ENCODE data around the gene IL6ST.
A peak's percentile ranks its signal among the peaks of the same experiment; 100 is the strongest.
"Not testable (repeated sequence)": the region's sequence is repeated elsewhere in the genome, so short reads cannot be mapped to it uniquely, and the experiment has no call there.

The IL6ST gene

DNA sequence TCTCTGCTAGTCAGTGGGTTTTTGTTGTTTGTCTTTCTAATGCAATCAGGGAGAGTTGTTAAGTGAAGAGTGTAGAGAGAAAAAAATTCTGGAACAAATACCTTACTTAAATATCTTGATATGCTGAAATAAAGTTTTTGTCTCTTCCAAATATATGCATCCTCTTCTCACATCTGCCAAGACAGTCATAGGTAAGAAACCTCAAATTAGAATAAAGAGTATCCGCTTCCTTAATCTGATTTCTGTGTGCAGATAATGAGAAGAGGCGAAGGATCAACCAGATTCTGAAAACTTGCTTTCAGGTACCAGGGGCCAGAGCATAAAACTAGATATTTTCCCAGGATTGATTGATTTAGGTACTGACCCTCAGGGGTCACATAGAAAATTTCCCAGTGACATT, 11.3 kb upstream of the IL6ST start:
- no peak for FAIRE-seq

DNA sequence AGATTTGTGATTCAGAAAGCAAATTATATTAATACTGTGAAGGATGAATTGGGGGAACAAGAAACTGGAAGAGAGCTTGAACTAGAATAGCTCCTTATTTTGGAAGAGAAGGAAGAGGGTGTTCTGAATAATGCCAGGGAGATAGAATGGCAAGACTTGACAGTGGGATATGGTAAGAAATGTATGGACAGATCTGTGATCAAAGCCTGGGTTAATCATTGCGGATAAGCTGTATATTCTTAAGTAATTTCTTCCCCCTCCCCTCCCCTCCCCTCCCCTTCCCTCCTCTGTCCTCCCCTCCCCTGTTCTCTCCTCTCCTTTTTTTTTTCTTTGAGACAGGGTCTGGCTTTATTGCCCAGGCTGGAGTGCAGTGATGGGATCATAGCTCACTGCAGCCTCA, 10.1 kb upstream of the IL6ST start:
- DNase-seq (ENCODE audit: insufficient read length, low spot score) (no peak), FAIRE-seq (no peak)

More for the DNA sequence above, 11.3 kb upstream of the IL6ST start:
- DNase-seq (ENCODE audit: insufficient read length, low spot score), result no peak

GRCh38 chr5:56003679-56004078, 8.9 kb upstream of the IL6ST start:
- no peak for FAIRE-seq
- no peak for DNase-seq (ENCODE audit: insufficient read length, low spot score)

GRCh38 chr5:56003179-56003578, 8.4 kb upstream of the IL6ST start:
- FAIRE-seq, result no peak
- no peak for DNase-seq (ENCODE audit: insufficient read length, low spot score)

GRCh38 chr5:56002303-56002702, 7.5 kb upstream of the IL6ST start:
- DNase-seq (ENCODE audit: insufficient read length, low spot score) (no peak), FAIRE-seq (no peak)

- not testable (repeated sequence) for DNase-seq (ENCODE audit: insufficient read length, low spot score); FAIRE-seq
These were observed 5.5 kb upstream of the IL6ST start for GRCh38 chr5:56000221-56000620.

- FAIRE-seq (no peak), DNase-seq (ENCODE audit: insufficient read length, low spot score) (no peak)
These were observed 4.2 kb upstream of the IL6ST start for GRCh38 chr5:55998966-55999365.

GRCh38 chr5:55997742-55998351, 3.1 kb upstream of the IL6ST start:
- FAIRE-seq, result no peak
- DNase-seq (ENCODE audit: insufficient read length, low spot score), result no peak

DNA sequence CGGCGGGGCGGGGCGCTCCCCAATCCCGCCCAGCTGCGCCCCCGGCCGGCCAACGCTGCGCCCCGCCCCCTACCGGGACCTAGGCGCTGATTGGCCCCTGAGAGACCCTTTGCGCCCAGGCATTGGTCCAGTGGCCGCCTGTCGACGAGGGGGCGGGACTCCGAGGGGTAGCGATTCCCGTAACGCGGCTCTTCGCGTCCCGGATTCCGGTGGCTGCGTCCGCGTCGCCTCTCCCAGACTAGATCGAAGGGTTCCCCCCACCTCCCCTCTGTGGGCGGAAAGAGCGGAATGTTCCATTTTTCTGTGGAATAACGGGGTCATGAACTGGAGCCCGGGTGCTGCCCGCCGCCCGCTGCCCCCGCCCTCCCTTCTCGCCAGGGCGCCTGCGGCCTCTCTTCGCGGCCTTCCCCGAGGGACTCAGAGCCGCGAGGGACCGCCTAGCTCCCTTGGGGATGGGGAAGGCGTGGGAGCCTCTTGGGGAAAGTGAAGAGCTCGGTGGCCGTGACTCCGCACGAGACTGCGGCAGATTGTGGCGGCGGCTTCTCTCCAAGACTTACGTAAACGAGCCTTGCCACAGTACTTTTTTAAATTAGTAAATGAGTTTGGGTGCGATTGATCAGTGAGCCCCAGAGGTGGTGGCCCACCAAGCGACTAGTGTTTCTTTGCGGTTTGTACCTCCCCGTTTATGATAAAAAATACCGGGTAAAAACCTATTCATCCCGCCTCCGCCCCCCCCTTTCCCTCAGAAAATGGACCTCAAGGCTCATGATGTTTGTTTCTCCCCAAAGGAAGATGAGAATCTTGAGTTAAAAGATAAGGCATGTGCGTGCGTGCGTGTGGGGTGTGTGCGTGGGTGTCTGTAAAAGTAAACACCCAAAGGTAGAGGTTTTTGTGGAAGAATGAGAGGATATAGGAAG, 493 bp upstream of the IL6ST start:
- DNase-seq (ENCODE audit: insufficient read length, low spot score), result peak; percentile 94
- FAIRE-seq, result peak; percentile 48

GRCh38 chr5:55993731-55994494, 850 bp downstream of the IL6ST start:
- FAIRE-seq (no peak), DNase-seq (ENCODE audit: insufficient read length, low spot score) (no peak)

DNA sequence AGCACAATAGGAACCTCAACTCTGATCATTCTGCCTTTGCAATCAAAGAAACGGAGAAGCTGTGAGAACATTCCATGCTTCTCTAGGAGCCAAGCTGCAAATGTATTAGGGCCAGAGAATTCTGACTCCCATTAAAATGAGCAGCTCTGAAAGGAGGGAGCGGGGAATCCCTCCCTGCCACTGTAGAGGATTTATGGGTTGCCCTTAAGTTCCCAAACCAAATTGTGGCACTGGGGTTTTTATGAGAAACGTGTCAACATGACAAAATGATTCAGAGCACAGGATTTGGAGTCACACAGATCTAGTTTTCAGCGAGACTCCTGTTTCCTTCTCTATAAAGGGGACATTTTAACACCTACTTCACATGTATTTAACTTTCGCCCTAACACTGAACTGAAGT, 1.8 kb downstream of the IL6ST start:
- FAIRE-seq (no peak), DNase-seq (ENCODE audit: insufficient read length, low spot score) (no peak)

DNA sequence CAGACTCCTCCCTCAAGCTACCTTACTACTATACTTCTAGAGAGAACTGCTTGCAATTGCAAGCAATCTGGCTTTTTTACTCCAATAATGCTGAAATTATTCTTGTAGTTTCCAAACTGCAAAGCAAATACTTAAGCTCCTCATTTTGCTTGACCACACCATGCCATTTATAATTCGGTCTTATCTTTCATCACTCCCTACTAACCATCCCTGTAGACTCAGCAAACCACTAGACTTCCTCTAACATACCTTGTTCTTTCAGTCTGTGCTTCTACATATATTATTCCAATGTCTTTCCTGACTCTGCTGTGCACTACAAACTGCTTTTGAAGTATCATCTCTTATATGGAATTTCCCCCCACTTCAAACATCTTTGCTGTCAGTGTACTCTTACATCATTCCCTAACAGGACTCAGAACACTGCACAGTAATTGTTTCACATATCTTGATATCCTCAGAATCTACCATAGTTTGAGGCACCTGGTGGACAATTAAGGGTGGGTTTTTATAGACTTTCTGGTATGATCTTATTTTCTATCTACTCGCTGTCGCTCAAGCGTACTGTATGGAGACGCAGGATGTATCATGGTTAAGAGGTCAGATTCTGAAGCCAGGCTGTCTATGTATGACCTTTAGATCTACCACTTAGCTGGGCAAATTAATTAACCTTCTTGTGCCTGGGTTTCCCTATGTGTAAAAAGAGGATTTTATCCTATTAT, 2.8 kb downstream of the IL6ST start:
- FAIRE-seq (no peak), DNase-seq (ENCODE audit: insufficient read length, low spot score) (no peak)

GRCh38 chr5:55990895-55991294, 3.9 kb downstream of the IL6ST start:
- FAIRE-seq; DNase-seq (ENCODE audit: insufficient read length, low spot score): not testable (repeated sequence)

GRCh38 chr5:55989860-55990259, 4.9 kb downstream of the IL6ST start:
- DNase-seq (ENCODE audit: insufficient read length, low spot score), result no peak
- FAIRE-seq, result no peak

DNA sequence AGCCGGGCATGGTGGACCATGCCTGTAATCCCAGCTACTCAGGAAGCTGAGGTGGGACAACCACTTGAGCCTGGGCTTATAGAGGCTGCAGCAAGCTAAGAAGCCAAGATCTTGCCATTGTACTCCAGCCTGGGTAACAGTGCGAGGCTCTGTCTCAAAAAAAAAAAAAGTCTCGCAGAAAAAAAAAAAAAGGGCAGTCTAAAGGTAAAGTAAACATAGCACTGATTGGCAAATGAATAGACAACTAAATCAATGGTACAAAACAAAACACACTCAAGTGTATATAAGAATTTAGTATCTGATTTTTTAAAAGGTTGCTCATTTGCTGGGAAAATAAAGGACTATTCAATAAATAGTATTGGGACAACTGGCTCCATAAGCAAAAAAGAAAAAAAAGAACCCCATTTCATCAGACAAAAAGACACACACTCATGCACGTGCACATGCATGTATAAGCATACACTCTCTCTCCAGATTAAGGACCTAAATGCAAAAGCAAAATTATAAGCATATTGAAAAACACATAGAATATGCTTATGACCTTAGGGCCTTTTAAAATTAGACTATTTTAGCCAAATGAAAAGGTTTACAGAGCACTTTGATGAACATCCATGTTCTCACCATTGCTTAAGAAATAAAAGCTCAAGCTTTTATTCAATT, 5.7 kb downstream of the IL6ST start:
- DNase-seq (ENCODE audit: insufficient read length, low spot score) (no peak), FAIRE-seq (no peak)

GRCh38 chr5:55988428-55988827, 6.3 kb downstream of the IL6ST start:
- not testable (repeated sequence) for DNase-seq (ENCODE audit: insufficient read length, low spot score); FAIRE-seq

- DNase-seq (ENCODE audit: insufficient read length, low spot score) (no peak), FAIRE-seq (no peak)
These were observed 7.8 kb downstream of the IL6ST start for GRCh38 chr5:55986931-55987330.

- DNase-seq (ENCODE audit: insufficient read length, low spot score) (no peak), FAIRE-seq (no peak)
These were observed 9.6 kb downstream of the IL6ST start for GRCh38 chr5:55985181-55985580.

- FAIRE-seq (no peak), DNase-seq (ENCODE audit: insufficient read length, low spot score) (no peak)
These were observed 10.8 kb downstream of the IL6ST start for GRCh38 chr5:55983986-55984385.

- FAIRE-seq, result peak; percentile 48
- DNase-seq (ENCODE audit: insufficient read length, low spot score), result no peak
These were observed 11.8 kb downstream of the IL6ST start for GRCh38 chr5:55982957-55983381.
